ENCODE results near the gene MYOZ3.
A peak's percentile ranks its signal among the peaks of the same experiment; 100 is the strongest.

The MYOZ3 gene

GRCh38 chr5:150627731-150628545 is 33.1 kb upstream of the MYOZ3 start:
- peak in 1 of 3 donors; percentile 26 for DNase-seq

- DNase-seq: no peak
Measured at GRCh38 chr5:150628936-150629485, 32.0 kb upstream of the MYOZ3 start.

- no peak for DNase-seq
Measured at GRCh38 chr5:150630016-150630415, 31.0 kb upstream of the MYOZ3 start.

GRCh38 chr5:150630461-150631325 is 30.4 kb upstream of the MYOZ3 start:
- DNase-seq: no peak

- DNase-seq: no peak
Measured at GRCh38 chr5:150631326-150631701, 29.7 kb upstream of the MYOZ3 start.

- no peak for DNase-seq
Measured at GRCh38 chr5:150632305-150633160, 28.5 kb upstream of the MYOZ3 start.

GRCh38 chr5:150633429-150633828 is 27.6 kb upstream of the MYOZ3 start:
- DNase-seq: no peak

- no peak for DNase-seq
Measured at GRCh38 chr5:150636391-150637244, 24.4 kb upstream of the MYOZ3 start.

GRCh38 chr5:150637245-150638052 is 23.6 kb upstream of the MYOZ3 start:
- DNase-seq: no peak

GRCh38 chr5:150638053-150638444 is 23.0 kb upstream of the MYOZ3 start:
- no peak for DNase-seq

GRCh38 chr5:150638488-150639376 is 22.3 kb upstream of the MYOZ3 start:
- no peak for DNase-seq

GRCh38 chr5:150639377-150639692 is 21.7 kb upstream of the MYOZ3 start:
- DNase-seq: no peak

- DNase-seq: no peak
Measured at GRCh38 chr5:150639751-150640150, 21.3 kb upstream of the MYOZ3 start.

- DNase-seq: peak; percentile 87 to 92 (median 92)
Measured at GRCh38 chr5:150640311-150641005, 20.6 kb upstream of the MYOZ3 start, which contains the start of gene SYNPO. Gene SYNPO (plus strand): TSS chr5:150640660. CDS start chr5:150648276, 7,616 bp downstream.

- no peak for DNase-seq
Measured at GRCh38 chr5:150641006-150641570, 20.0 kb upstream of the MYOZ3 start.

- no peak for DNase-seq
Measured at GRCh38 chr5:150641824-150642566, 19.1 kb upstream of the MYOZ3 start.

GRCh38 chr5:150642567-150642927 is 18.5 kb upstream of the MYOZ3 start:
- DNase-seq: no peak

Measured in suppressor macrophage treated with lipopolysaccharide for 1 hour (primary cell).